ENCODE results near the gene LBHD1. TPM values are rescaled to one million over a fixed set of nuclear protein-coding genes. Genes with fewer than 3 reads are reported as not detected.
"Not testable (repeated sequence)": the region's sequence is repeated elsewhere in the genome, so short reads cannot be mapped to it uniquely, and the experiment has no call there.

The LBHD1 gene
- total RNA-seq, 1 experiment from 2014 or later, result 10.4 TPM

- peak overlapping the region in 2 of 3 experiments; percentile 38 to 87; a peak in 4 of 7 replicates for H3K27ac Mint-ChIP-seq
- Histone ChIP-seq H3K9me3 (ENCODE audit: control insufficient read depth, low read depth, low read length) (no peaks in the 10 kb centered on the region), H3K23ac (ENCODE audit: insufficient read length, low read depth, low read length) (no peak overlapping the region), H2AFZ (ENCODE audit: low read length) (no peak overlapping the region), H3K56ac (ENCODE audit: insufficient read length, low read depth, low read length) (no peak overlapping the region), H3T11ph (ENCODE audit: low read length) (no peak overlapping the region), H3K4me2 (ENCODE audit: insufficient read depth, insufficient read length, low read length) (no peak overlapping the region), H3K27ac (ENCODE audit: insufficient read length, low read depth, low read length) (no peak overlapping the region), H2BK5ac (ENCODE audit: insufficient read length, low read length) (no peak overlapping the region), H3K27me3 (ENCODE audit: insufficient read depth, low read length) (no peaks in the 10 kb centered on the region), H3K9ac (ENCODE audit: extremely low read depth, insufficient read length, low read length) (no peak overlapping the region), H3K79me1 (ENCODE audit: insufficient read depth, low read depth, low read length, poor library complexity, severe bottlenecking) (no peaks in the 10 kb centered on the region), H3K4me1 (ENCODE audit: insufficient read depth, low read length) (no peaks in the 10 kb centered on the region), H3K79me2 (ENCODE audit: insufficient read depth, low read length) (no peaks in the 10 kb centered on the region), H2BK12ac (ENCODE audit: insufficient read length, low read depth, low read length) (no peak overlapping the region), H3K18ac (ENCODE audit: insufficient read length, low read depth, low read length) (no peak overlapping the region), H2BK15ac (ENCODE audit: low read depth, low read length) (no peak overlapping the region), H3K4ac (ENCODE audit: low read depth, low read length) (no peak overlapping the region), H4K20me1 (ENCODE audit: control insufficient read depth, insufficient read depth, insufficient read length) (no peaks in the 10 kb centered on the region), H3K23me2 (ENCODE audit: insufficient read length, low read depth, low read length, poor library complexity, severe bottlenecking) (no peaks in the 10 kb centered on the region), H4K8ac (replicated peaks; ENCODE audit: insufficient read length, low read depth, low read length) (peak overlapping the region; percentile 77), H2BK20ac (ENCODE audit: low read depth, low read length, poor library complexity, severe bottlenecking) (no peak overlapping the region), H3K14ac (ENCODE audit: insufficient read depth, low read length) (no peak overlapping the region; the same call in 1 of the 2 replicates), H4K5ac (ENCODE audit: insufficient read length, low read depth, low read length) (no peak overlapping the region), H2AK5ac (ENCODE audit: insufficient read length, low read length) (no peak overlapping the region), H2BK120ac (ENCODE audit: low read depth, low read length, poor library complexity, severe bottlenecking) (no peak overlapping the region), H4K91ac (ENCODE audit: insufficient read length, low read depth, low read length) (no peak overlapping the region)
- no peaks in the 10 kb centered on the region; a peak in 2 of 5 replicates for H3K9me3 Mint-ChIP-seq
- WGBS (ENCODE audit: extremely low coverage, insufficient read length, low lambda C conversion rate), result no CpG with 5 or more reads among the region's 14 CpGs
- H3K36me3 Mint-ChIP-seq (ENCODE audit: insufficient read depth in 1 of 3, low read depth in 3 of 3), result peaks cover 16 to 45% (median 44%) of the 10 kb centered on the region in 3 experiments; a peak in 5 of 7 replicates
- no peak overlapping the region for H3K4me3 Mint-ChIP-seq
- peak; percentile 92 for TF ChIP-seq CTCF (conservative IDR thresholded peaks at IDR 0.05)
- DNase-seq, result peak; percentile 85
- H3K27me3 Mint-ChIP-seq (ENCODE audit: low read depth), result no peaks in the 10 kb centered on the region
- H3K4me1 Mint-ChIP-seq, result peaks cover 0 to 8% of the 10 kb centered on the region in 2 experiments; a peak in 2 of 4 replicates
Measured at GRCh38 chr11:62694455-62695167, 22.5 kb upstream of the LBHD1 start.

GRCh38 chr11:62693624-62694023 lies 21.6 kb upstream of the LBHD1 start:
- H4K20me1 ChIP-seq (ENCODE audit: control insufficient read depth, insufficient read depth, insufficient read length); H4K5ac ChIP-seq (ENCODE audit: insufficient read length, low read depth, low read length); H4K8ac ChIP-seq (replicated peaks; ENCODE audit: insufficient read length, low read depth, low read length); H2AK5ac ChIP-seq (ENCODE audit: insufficient read length, low read length); H2BK5ac ChIP-seq (ENCODE audit: insufficient read length, low read length); H3K4me1 ChIP-seq (ENCODE audit: insufficient read depth, low read length); H3T11ph ChIP-seq (ENCODE audit: low read length); H3K14ac ChIP-seq (ENCODE audit: insufficient read depth, low read length); H2AFZ ChIP-seq (ENCODE audit: low read length); H3K23ac ChIP-seq (ENCODE audit: insufficient read length, low read depth, low read length); H3K27me3 ChIP-seq (ENCODE audit: insufficient read depth, low read length); H3K9ac ChIP-seq (ENCODE audit: extremely low read depth, insufficient read length, low read length); H3K27me3 Mint-ChIP-seq (ENCODE audit: low read depth); H2BK15ac ChIP-seq (ENCODE audit: low read depth, low read length); DNase-seq; H3K23me2 ChIP-seq (ENCODE audit: insufficient read length, low read depth, low read length, poor library complexity, severe bottlenecking); H3K9me3 ChIP-seq (ENCODE audit: control insufficient read depth, low read depth, low read length); H3K27ac ChIP-seq (ENCODE audit: insufficient read length, low read depth, low read length); H3K4ac ChIP-seq (ENCODE audit: low read depth, low read length); H3K4me2 ChIP-seq (ENCODE audit: insufficient read depth, insufficient read length, low read length); H2BK12ac ChIP-seq (ENCODE audit: insufficient read length, low read depth, low read length); H3K56ac ChIP-seq (ENCODE audit: insufficient read length, low read depth, low read length); H3K79me2 ChIP-seq (ENCODE audit: insufficient read depth, low read length); H3K27ac Mint-ChIP-seq; H3K9me3 Mint-ChIP-seq; H4K91ac ChIP-seq (ENCODE audit: insufficient read length, low read depth, low read length); H2BK20ac ChIP-seq (ENCODE audit: low read depth, low read length, poor library complexity, severe bottlenecking); H2BK120ac ChIP-seq (ENCODE audit: low read depth, low read length, poor library complexity, severe bottlenecking); H3K79me1 ChIP-seq (ENCODE audit: insufficient read depth, low read depth, low read length, poor library complexity, severe bottlenecking); H3K4me3 Mint-ChIP-seq; H3K18ac ChIP-seq (ENCODE audit: insufficient read length, low read depth, low read length): not testable (repeated sequence)
- no CpG with 5 or more reads among the region's 4 CpGs for WGBS (ENCODE audit: extremely low coverage, insufficient read length, low lambda C conversion rate)
- peaks cover 0 to 12% of the 10 kb centered on the region in 2 experiments; a peak in 3 of 4 replicates for H3K4me1 Mint-ChIP-seq
- H3K36me3 Mint-ChIP-seq (ENCODE audit: insufficient read depth in 1 of 3, low read depth in 3 of 3), result peaks cover 16 to 42% (median 41%) of the 10 kb centered on the region in 3 experiments; a peak in 5 of 7 replicates

Data from H9 (cell line).